GM12864 (cell line): ENCODE results near the gene FSHR.

Source experiments
- DNase-seq: peaks from one replicate; pipeline ENCODE4 v3.0.0-alpha.2; 2011; ENCODE audit warnings: low read depth
- H3K4me3 ChIP-seq: 2 replicates; pipeline ENCODE4 v1.5.1; 2011; ENCODE audit warnings: mild to moderate bottlenecking, low read depth, low read length, control low read depth
- CTCF ChIP-seq: IDR thresholded peaks from 2 replicates; pipeline ENCODE4 v1.5.1; 2011; ENCODE audit warnings: low read depth, mild to moderate bottlenecking, moderate library complexity, low read length, control low read depth, inconsistent platforms; ENCODE audit errors: missing control alignments

Gene FSHR

DNA sequence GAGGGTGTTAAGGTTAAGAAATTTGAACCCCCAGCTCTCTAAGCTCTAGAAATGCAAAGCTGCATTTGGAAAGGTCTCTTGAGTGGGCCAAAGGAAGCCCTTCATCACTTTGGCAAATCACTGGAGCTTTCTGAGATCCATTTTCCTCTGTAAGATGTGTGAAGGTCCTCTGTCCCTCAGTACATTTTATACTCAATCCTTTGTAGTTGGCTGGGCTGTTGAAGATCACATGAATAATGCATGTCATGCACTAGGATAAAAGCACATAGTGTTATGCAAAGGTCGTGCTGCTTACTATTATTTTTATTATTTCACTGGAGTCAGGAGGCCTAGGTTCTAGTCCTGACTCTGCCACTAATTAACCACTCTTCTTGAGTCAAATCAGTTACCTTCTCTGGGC is 124.9 kb downstream of the FSHR start:
- no peak for TF ChIP-seq CTCF
- no peak overlapping the region for H3K4me3 ChIP-seq
- no peak for DNase-seq

GRCh38 chr2:49028101-49028500 is 126.2 kb downstream of the FSHR start:
- H3K4me3 ChIP-seq: no peak overlapping the region
- no peak for TF ChIP-seq CTCF
- DNase-seq: no peak

GRCh38 chr2:49026706-49027105 is 127.6 kb downstream of the FSHR start:
- no peak overlapping the region for H3K4me3 ChIP-seq
- DNase-seq: no peak
- no peak for TF ChIP-seq CTCF

DNA sequence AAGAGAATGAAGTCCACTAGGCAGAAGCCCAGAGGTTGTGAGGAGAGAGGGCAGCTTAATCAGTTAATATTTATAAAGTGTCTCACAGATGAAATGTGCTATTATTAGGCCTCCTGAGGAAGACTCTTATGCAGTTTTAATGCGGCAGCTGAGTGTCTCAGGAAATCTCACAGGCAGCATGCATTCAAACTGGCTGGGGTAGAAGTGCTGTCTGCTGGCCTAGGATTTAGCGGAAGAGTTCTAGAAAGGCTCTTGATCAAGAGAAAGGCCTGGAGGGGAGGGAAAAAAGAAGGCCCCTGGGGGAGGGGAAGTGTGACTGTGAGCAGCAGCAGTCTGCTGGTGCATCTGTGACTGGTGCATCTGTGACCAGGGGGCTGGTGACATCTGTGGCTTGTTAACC is 133.0 kb downstream of the FSHR start:
- TF ChIP-seq CTCF: no peak
- DNase-seq: no peak
- no peak overlapping the region for H3K4me3 ChIP-seq

DNA sequence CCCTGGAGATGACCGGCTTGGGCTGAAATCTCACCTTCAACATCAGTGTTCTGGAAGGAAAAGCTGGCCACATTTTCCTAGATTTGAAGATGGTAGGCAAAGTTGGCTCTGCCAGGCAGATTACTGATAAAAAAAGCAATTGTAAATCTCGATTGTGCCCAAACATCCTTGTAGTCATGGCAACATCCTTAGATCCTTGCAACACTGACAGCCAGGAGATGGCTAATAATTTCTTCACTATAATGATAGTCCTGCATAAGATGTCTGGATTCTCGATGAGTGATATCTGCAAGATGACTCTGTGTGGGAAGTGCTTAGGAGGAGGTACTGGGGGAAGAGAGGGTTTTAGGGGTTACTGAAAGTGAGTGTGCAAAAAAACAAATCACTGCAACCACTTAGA is 149.1 kb downstream of the FSHR start:
- no peak overlapping the region for H3K4me3 ChIP-seq
- TF ChIP-seq CTCF: no peak
- DNase-seq: no peak

DNA sequence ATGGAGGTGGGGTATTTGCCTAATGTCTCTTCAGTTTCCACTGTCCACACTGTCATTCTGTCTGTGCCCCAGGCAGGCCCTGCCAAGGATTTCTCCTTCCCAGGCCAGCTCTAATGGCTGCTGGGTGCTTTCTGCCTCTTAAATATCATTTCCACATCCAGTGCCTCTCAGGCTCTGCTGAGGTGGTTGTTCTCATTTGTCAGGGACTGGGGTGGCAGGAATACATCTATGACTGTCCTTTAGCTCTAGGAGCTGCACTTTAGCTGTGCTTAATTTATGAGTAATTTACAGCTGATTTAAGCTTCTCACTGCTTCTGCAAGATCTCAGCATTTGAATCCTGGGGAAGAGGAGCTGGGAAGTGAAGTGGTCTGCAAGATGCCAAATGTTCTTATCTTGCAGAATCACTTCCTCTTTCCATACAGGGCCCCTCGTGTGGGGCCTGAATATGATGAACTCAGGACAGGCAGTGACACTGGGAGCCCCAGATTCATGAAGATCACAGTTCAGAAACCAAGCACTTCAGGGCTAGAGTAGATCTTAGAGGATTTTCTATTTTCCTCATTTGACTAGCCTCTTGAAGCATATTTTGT is 150.2 kb downstream of the FSHR start:
- no peak overlapping the region for H3K4me3 ChIP-seq
- DNase-seq: no peak
- TF ChIP-seq CTCF: no peak

GRCh38 chr2:49003201-49003600 is 151.1 kb downstream of the FSHR start:
- no peak overlapping the region for H3K4me3 ChIP-seq
- TF ChIP-seq CTCF: no peak
- no peak for DNase-seq
